Thoracic aorta (tissue), 2 donors: ENCODE measurements around the gene SCAMP4. TPM values are rescaled to one million over a fixed set of nuclear protein-coding genes. Genes with fewer than 3 reads are reported as not detected.
"Not testable (repeated sequence)": the region's sequence is repeated elsewhere in the genome, so short reads cannot be mapped to it uniquely, and the experiment has no call there.

Source experiments
- ATAC-seq: fragments of 150-250 bp; one replicate; pipeline ENCODE4 v1.8.0; 2017; ENCODE audit warnings: low read depth; ENCODE audit not compliant: insufficient number of reproducible peaks, low FRiP score
- DNase-seq: peaks from one replicate; pipeline ENCODE4 v3.0.0-alpha.2; 2020; ENCODE audit warnings: low spot score
- H3K27ac ChIP-seq, 2 donors: fragments of 200-600 bp; sonication (generic); 1 replicate in 1 of 2; 2 replicates in 1 of 2; pipeline ENCODE4 v1.5.1; 2016; ENCODE audit warnings: mild to moderate bottlenecking in 2 of 2, moderate library complexity in 2 of 2
- H3K27me3 ChIP-seq: fragments of 200-600 bp; sonication (generic); replicated peaks from 2 replicates; pipeline ENCODE4 v1.6.0; 2016; ENCODE audit warnings: mild to moderate bottlenecking; ENCODE audit not compliant: insufficient read depth
- H3K36me3 ChIP-seq: fragments of 200-600 bp; sonication (generic); one replicate; pipeline ENCODE4 v1.5.1; 2016
- H3K4me1 ChIP-seq, 2 donors: fragments of 200-600 bp; sonication (generic); 1 replicate in 1 of 2; 2 replicates in 1 of 2; pipeline versions ENCODE4 v1.5.1 to v1.6.0; 2016; ENCODE audit warnings: low read depth in 2 of 2, mild to moderate bottlenecking in 1 of 2; ENCODE audit not compliant: control insufficient read depth in 1 of 2
- H3K4me3 ChIP-seq: fragments of 200-600 bp; sonication (generic); 2 replicates; pipeline ENCODE4 v1.5.1; 2016; ENCODE audit warnings: mild to moderate bottlenecking
- H3K9me3 ChIP-seq: fragments of 200-600 bp; sonication (generic); 2 replicates; pipeline ENCODE4 v1.5.1; 2016
- total RNA-seq, 2 donors: library from RNA; depleted of rRNA; stranded (reverse); fragments of >200 nt; gene quantifications; one replicate each; pipeline versions ENCODE4 v1.1.0 to v1.2.3, GENCODE V29; 2016
- TF ChIP-seq, protein P1 (sequence below): fragments of 200-600 bp; sonication (generic); IDR thresholded peaks from one replicate; pipeline ENCODE4 v1.5.1; 2019; ENCODE audit warnings: antibody characterized with exemption

SCAMP4 gene
- total RNA-seq, 2 donors from 2014 or later: 44.1 to 73.7 TPM

- ATAC-seq (no peak), DNase-seq (no peak)
- Histone ChIP-seq H3K27me3 (no peaks in the 10 kb centered on the region), H3K4me1 (peaks cover 22 to 44% of the 10 kb centered on the region in 2 donors), H3K4me3 (no peak overlapping the region), H3K27ac (no peak overlapping the region), H3K9me3 (no peaks in the 10 kb centered on the region), H3K36me3 (no peaks in the 10 kb centered on the region)
- TF ChIP-seq, protein P1, sequence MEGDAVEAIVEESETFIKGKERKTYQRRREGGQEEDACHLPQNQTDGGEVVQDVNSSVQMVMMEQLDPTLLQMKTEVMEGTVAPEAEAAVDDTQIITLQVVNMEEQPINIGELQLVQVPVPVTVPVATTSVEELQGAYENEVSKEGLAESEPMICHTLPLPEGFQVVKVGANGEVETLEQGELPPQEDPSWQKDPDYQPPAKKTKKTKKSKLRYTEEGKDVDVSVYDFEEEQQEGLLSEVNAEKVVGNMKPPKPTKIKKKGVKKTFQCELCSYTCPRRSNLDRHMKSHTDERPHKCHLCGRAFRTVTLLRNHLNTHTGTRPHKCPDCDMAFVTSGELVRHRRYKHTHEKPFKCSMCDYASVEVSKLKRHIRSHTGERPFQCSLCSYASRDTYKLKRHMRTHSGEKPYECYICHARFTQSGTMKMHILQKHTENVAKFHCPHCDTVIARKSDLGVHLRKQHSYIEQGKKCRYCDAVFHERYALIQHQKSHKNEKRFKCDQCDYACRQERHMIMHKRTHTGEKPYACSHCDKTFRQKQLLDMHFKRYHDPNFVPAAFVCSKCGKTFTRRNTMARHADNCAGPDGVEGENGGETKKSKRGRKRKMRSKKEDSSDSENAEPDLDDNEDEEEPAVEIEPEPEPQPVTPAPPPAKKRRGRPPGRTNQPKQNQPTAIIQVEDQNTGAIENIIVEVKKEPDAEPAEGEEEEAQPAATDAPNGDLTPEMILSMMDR: no peak
Measured at GRCh38 chr19:1880611-1881392, 24.4 kb upstream of the SCAMP4 start.

DNA sequence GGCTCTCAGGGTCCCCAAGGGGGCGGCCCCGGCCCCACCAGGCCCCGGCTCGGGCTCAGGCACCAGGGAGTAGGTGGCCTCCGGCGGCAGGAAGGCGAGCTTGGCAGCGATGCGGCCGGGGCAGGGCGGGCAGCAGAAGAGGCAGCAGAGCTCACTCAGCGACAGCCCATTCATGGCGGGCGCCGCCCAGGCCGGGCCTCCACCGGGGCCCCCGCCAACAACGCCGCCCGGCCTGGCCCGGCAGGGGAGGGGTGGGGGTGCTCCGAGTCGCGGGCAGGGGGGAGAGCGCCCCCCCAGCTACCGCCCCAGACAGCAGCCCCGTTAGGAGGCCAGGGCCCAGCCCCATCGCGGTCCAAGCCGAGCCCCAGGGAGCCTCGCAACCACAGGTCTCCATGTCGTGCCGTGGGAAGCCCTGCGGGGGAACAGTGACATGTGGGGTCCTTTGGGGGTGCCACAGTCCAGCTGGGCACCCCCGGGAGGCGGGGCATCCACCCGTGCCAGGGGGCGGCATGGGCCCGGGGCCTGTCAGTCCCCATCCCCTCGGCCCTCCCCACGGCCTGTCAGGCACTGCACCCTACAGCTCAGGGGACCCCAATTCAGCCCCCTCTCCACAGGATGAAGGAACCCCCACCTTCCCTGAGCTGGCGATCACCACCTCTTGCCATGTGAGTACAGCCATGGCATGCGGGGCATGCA, 23.7 kb upstream of the SCAMP4 start:
- DNase-seq, H3K36me3 ChIP-seq, H3K27me3 ChIP-seq, ATAC-seq, H3K9me3 ChIP-seq: not testable (repeated sequence)
- H3K27ac ChIP-seq: peak overlapping the region in 1 of 2 donors; percentile 38
- peaks cover 19 to 43% of the 10 kb centered on the region in 2 donors for H3K4me1 ChIP-seq
- H3K4me3 ChIP-seq: peak overlapping the region; percentile 45

- H3K36me3 ChIP-seq: no peaks in the 10 kb centered on the region
- H3K27ac ChIP-seq: peak overlapping the region in 1 of 2 donors; percentile 38
- TF ChIP-seq, protein P1: no peak
- peak overlapping the region; percentile 45 for H3K4me3 ChIP-seq
- no peaks in the 10 kb centered on the region for H3K9me3 ChIP-seq
- DNase-seq: no peak
- ATAC-seq: no peak
- H3K27me3 ChIP-seq: no peaks in the 10 kb centered on the region
- peaks cover 17 to 42% of the 10 kb centered on the region in 2 donors for H3K4me1 ChIP-seq
Measured at GRCh38 chr19:1882089-1882785, 23.0 kb upstream of the SCAMP4 start.

DNA sequence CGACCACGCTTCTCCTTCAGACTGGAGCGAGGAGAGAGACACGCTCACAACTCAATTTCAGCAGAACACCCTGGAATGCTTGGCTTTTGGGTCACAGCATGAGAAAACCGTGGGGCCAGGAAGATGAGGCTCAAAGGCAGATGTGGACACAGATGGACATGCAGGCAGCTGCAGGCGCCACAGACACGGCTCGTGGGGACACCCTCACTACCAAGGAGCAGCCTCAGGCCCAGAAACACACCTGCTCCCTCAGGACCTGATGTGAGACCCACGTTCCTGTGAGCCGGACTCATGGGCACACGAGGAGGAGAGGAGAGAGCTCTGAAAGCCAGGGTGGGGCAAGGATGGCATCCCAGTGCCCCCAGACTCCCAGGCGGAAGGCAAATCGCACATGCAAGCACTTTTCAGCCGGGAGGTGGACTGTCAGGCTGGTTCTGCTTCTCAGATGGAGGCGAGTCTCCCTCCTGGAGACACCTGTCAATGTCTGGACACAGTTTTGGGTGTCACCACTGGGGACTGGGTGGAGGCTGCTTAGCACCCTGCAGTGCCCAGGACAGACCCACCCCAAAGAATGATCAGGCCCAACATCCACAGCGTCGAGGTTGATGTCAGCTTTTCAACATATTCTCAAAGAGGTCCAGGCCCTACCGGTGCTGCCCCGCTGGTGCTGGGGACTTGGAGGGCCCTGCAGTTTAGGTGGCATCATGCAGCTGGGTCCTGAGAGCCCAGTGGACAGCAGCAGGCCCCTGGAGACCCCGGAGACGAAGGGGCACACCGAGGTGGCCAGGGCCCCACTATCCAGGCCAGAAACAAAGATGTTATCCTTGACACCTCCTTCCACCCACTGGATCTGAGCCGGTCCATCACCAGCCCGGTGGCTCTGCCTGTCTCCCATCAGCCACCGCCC, 22.2 kb upstream of the SCAMP4 start:
- Histone ChIP-seq H3K9me3 (no peaks in the 10 kb centered on the region), H3K27me3 (no peaks in the 10 kb centered on the region), H3K27ac (peak overlapping the region in 1 of 2 donors; percentile 10), H3K36me3 (no peaks in the 10 kb centered on the region), H3K4me3 (peak overlapping the region; percentile 95), H3K4me1 (peaks cover 17 to 42% of the 10 kb centered on the region in 2 donors)
- TF ChIP-seq, protein P1: no peak
- DNase-seq (no peak), ATAC-seq (no peak)

DNA sequence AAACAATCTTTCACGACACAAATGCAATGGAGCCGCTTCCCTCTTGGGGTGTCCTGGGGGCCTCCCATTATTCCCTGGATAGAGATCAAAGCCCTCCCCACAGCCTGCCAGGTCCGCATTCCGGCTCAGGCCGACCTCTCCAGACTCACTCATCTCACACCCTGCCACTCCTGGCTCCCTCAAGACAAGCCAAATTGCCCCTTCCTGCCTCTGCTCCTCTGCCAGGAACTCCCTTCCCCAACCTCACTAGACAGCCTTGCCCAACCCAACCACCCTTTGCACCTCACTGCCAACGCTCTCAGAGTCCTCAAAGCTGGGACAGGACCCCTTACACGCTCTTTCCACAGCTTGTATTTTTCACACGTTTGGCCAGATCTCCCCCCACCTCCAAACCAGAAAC, 21.4 kb upstream of the SCAMP4 start:
- peaks cover 17 to 42% of the 10 kb centered on the region in 2 donors for H3K4me1 ChIP-seq
- DNase-seq (no peak), ATAC-seq (no peak)
- H3K9me3 ChIP-seq: no peaks in the 10 kb centered on the region
- no peak overlapping the region for H3K27ac ChIP-seq
- no peaks in the 10 kb centered on the region for H3K27me3 ChIP-seq
- TF ChIP-seq, protein P1: no peak
- H3K36me3 ChIP-seq: no peaks in the 10 kb centered on the region
- peak overlapping the region; percentile 95 for H3K4me3 ChIP-seq
